ENCODE results near the gene ZFYVE9.
"Not testable (repeated sequence)": the region's sequence is repeated elsewhere in the genome, so short reads cannot be mapped to it uniquely, and the experiment has no call there.

The ZFYVE9 gene

GRCh38 chr1:52141513-52142219, at the start of gene ZFYVE9:
Gene ZFYVE9, plus strand, starts transcription at chr1:52142089. Its CDS starts 91,118 bp downstream, at chr1:52233207.
- peak; percentile 82 for DNase-seq (ENCODE audit: low read depth)

- not testable (repeated sequence) for DNase-seq (ENCODE audit: low read depth)
Observed at GRCh38 chr1:52094300-52094699, 47.6 kb upstream of the ZFYVE9 start.

GRCh38 chr1:52096216-52096615, 45.7 kb upstream of the ZFYVE9 start:
- no peak for DNase-seq (ENCODE audit: low read depth)

GRCh38 chr1:52098139-52098871, 43.6 kb upstream of the ZFYVE9 start:
- no peak for DNase-seq (ENCODE audit: low read depth)

DNA sequence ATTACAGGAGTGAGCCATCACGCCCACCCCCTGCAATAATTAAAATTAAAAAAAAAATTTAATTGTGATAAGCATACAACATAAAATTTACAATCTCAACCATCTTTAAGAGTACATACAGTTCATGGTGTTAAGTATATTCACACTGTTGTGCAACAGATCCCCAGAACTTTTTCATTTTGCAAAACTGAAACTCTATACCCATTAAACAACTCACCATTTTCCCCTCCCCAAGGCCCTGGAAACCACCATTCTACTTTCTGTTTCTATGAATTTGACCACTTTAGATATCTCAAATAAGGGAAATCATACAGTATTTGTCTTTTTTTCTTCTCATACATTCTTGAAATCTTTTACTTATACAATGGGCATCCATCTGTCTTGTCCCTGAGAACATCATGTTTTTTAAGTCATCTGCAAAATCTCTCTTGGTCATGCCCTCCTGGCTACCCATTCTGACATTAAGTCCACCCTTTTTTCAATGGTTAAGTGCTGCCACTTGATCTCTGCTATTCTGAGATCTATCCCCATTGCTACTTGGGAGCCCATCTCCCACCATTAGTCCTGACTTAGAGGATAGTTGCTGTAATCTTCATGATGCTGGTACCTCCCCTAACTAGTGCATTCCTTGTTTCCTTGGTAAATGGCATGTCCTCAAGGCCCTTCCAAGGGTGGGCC, 39.4 kb upstream of the ZFYVE9 start:
- DNase-seq (ENCODE audit: low read depth): no peak

DNA sequence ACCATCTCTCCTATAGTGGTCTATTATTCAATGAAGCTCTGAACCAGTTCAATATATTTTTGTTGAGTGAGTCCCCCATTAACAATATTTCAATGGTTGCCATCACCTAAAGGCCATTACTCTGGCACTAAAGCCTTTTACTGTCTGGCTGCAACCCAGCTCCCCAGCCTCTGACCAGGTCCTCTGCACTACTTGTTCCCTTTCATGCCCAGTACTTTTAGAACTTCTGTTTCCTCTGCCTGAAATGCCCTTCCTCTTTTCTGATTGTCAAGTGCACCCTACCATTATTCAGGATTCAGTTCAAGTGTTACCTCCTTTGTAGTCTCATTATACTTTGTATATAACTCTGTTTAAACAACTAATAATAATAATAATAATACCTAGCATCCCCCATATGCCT, 30.4 kb upstream of the ZFYVE9 start:
- no peak for DNase-seq (ENCODE audit: low read depth)

DNA sequence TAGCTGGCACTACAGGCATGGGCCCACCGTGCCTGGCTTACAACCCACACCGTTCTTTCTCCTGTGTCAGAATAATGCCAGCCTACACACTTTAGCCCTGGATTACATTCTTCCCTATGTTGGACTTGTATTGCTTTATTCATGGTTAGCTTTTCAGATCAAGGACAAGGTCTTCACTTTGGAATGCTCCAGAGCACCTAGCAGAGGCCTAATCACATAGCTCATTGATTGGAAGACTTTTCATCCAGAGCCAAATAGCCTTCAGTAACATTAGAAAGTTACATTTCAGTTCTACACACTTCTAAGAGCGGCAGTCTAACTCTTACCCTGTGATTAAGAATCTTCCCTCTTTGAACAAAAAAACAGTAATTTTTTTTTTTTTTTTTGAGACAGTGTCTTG, 29.4 kb upstream of the ZFYVE9 start:
- no peak for DNase-seq (ENCODE audit: low read depth)

GRCh38 chr1:52119301-52120079, 22.4 kb upstream of the ZFYVE9 start:
- no peak for DNase-seq (ENCODE audit: low read depth)

DNA sequence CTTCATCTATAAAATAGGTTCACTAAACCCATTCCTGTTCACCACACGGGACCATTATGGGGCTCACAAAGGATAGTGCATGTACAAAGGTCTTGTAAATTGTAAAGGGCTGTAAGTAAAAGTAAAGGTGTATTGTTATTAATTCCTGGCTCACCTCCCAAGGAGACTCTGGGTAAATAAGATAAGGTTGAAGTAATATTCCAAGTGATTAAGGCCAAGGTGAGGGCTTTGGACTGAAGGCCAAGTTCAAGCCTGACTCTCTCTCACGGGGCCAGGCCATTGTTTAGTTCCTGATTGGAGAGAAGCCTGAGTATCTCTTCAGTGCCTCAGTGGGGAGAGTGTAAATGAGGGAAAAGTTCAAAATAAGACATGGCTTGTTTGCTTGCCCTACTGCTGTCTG, 19.5 kb upstream of the ZFYVE9 start:
- DNase-seq (ENCODE audit: low read depth): no peak

GRCh38 chr1:52123622-52124021, 18.3 kb upstream of the ZFYVE9 start:
- no peak for DNase-seq (ENCODE audit: low read depth)

DNA sequence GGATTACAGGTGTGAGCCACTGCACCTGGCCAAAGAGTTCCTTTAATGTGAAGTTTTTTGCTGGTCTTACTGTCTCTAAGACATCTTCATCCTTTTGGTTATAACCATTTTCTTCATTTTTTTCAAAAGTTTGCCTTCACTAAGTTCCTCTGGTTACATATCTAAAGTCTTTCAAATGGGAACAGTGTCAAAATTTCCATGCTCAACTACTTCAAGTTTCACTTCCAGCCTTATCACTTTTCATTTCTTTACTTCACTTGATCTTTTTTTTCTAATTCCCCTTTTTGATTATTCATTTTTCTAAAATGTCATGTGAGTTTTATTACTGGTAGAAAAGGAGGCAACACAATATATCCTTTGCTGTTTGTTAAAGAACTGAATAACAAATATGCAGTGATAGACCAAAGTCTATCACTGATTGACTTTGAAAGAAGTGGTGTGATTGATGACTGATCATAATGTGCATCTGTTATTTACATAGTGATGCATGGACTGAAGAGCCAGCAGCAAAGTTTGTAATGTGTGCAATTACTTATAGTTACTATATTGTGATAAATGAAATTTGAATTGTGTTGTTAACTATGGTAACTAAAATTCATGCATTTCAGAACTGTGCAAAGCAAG, 16.0 kb upstream of the ZFYVE9 start:
- no peak for DNase-seq (ENCODE audit: low read depth)

- peak; percentile 73 for DNase-seq (ENCODE audit: low read depth)
Observed at GRCh38 chr1:52127181-52128180, 14.4 kb upstream of the ZFYVE9 start.

GRCh38 chr1:52139817-52140540, 1.9 kb upstream of the ZFYVE9 start:
- peak; percentile 93 for DNase-seq (ENCODE audit: low read depth)

DNA sequence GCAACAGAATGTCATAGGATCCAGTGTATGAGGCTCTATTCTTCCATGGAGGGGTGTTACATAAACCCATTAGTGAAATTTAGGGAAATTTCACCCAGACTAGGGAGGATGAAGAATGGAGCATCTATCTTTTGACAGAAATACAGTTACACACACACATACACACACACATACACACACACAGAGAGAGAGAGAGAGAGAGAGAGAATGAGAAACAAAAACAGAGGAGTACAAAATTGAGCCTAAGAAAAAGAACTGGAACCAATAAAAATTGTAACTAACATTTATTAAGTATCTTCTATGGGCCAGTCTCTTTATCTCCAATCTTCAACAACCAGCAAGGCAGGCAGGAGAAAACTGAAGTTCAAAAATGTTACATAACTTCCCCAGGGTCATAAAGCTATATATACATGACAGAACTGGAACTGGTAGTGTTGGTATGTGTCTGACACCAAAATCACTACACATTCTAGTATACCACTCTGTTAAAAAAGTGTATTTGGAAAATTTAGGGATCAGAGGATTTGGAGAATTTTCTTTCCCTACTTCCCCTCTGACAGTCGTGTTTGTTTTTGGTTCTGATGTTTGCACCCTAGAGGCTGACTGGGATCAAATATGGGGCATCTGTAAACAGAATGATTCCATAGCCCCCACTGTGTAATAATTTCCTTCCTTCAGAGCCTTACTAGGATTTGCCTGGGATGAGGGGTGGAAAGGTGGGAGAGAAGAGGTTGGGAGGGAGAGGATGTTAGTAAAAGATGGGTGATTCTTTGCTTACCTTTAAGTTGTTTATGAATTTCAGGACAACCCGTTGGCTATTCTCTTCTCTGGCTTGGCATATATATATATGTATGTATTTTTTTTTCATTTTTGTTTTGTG, 1.0 kb upstream of the ZFYVE9 start:
- peak; percentile 17 for DNase-seq (ENCODE audit: low read depth)

GRCh38 chr1:52142220-52143183, 613 bp downstream of the ZFYVE9 start:
- peak; percentile 71 for DNase-seq (ENCODE audit: low read depth)

DNA sequence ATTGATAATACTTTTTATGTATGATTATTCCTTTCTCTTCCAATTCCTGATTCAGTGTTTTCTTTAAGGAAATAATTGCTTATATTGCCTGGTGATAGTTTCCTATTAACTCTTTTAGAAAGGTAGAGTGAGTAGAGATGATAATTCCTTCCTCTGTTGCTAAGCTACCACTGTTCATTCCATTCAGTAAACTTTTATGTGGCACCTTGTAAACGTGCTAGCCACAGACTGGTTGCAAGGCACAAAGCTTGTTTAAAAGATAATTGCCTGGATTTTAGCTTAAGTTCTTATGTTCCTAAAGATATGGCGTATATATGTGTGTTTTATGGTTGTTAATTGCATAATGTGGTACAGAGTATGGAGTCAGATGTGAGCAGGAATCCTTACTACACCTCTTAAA, 3.2 kb downstream of the ZFYVE9 start:
- DNase-seq (ENCODE audit: low read depth): no peak

GRCh38 chr1:52150445-52150844, 8.6 kb downstream of the ZFYVE9 start:
- DNase-seq (ENCODE audit: low read depth): not testable (repeated sequence)

DNA sequence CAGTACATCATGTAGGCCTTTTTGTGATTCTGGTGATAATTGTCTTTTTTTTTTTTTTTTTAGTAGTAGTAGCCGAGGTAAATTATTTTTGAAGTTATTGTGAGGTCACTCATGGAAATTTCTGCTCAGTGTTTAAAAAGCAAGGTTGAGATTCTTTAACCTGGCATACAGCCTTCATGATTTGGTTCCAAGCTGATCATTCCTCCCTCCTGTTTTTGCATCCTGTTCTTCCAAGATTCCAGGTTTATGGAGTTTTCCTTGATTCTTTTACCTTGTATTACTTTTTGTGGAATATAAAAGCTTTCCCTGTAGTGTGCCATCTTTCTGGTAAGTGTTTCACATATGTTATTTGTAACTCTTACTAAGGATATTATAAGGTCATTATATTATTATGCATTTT, 9.1 kb downstream of the ZFYVE9 start:
- no peak for DNase-seq (ENCODE audit: low read depth)
